SK-N-DZ (cell line): ENCODE measurements around the gene STRN4.

Source experiments
- DNase-seq: peaks from one replicate; pipeline ENCODE4 v3.0.0-alpha.2; 2015; ENCODE audit warnings: low spot score
- small RNA-seq, 2 experiments: library from RNA; depleted of rRNA; stranded (forward); fragments of <200 nt; gene quantifications; one replicate each; pipeline ENCODE3, GENCODE V24; 2014

The STRN4 gene

DNA sequence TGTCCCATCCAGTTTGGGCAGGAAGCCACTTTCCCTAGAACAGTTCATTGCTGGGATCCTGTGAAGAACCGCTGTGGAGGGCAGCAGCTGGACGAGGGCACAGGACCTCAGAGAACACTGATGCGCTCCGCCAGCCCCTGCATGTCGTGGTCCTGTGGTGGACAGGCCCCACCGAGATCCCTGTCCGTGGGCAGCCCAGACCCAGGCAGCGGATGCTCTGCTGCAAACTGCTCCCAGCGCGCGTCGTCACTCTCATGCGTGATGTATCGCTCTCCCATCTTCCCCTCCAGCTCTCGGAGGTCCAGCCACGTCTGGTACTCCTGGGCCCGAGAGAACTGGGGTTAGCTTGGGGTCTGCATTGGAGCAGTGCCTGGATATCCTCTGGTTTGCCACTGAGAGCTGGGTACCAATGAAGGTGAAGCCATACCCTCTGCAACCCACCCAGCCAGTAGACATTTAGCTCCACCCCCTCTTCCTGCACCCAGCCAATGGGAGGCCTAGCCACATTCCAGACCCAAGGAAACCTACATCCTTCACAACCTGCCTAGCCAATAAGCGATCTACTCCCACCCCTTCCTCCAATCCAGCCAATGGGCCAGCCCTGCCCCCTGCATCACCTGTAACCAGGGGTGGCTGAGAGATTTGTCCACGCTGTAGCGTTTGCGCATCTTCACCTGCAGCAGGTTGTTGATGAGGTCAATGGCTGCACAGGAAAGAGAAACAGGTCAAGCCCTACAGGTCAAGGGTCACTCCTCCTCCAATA, 71.7 kb downstream of the STRN4 start:
- DNase-seq = peak; percentile 35

DNA sequence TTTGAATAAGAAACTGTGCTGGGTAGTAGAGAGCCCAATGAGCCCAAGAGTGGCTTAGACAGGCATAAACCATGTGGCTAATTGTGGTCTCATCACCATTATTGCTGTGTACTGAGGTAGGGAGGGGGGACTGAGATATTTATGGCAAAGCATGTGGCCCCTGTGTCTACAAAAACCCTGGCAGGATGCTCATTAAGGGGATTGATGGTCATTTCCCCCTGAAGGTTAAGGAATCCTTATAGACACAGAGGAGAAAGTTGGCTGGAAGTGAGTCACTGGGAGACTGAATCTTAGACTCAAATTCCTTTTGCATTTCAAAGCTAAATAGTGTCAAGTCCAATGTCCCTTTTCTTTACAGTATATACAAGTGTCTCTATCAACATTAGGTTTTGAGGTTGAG, 75.4 kb downstream of the STRN4 start:
- DNase-seq = no peak

Small RNA genes within 50 kb of the gene (small RNA-seq; reads per million reads assigned to genes)
- 0 reads per million in 2 experiments for gene MIR320E
- 0 reads per million in 2 experiments for gene RF00019
- gene RN7SL364P = 0.81 to 9.1 reads per million in 2 experiments
